Neuron (in vitro differentiated cells): ENCODE measurements around the gene RAB11FIP5.
"Not testable (repeated sequence)": the region's sequence is repeated elsewhere in the genome, so short reads cannot be mapped to it uniquely, and the experiment has no call there.

ENCODE experiments used
- H2AFZ ChIP-seq: one replicate; pipeline ENCODE4 v1.6.1; 2013; ENCODE audit warnings: low read depth, mild to moderate bottlenecking, inconsistent platforms, low read length, moderate library complexity
- H3K27me3 ChIP-seq: one replicate; pipeline ENCODE4 v1.6.1; 2013; ENCODE audit warnings: low read length; ENCODE audit not compliant: insufficient read depth
- H3K36me3 ChIP-seq: one replicate; pipeline ENCODE4 v1.6.1; 2013; ENCODE audit warnings: low read length; ENCODE audit not compliant: insufficient read depth
- H3K4me1 ChIP-seq: one replicate; pipeline ENCODE4 v1.6.1; 2013; ENCODE audit warnings: low read length; ENCODE audit not compliant: insufficient read depth
- H3K4me3 ChIP-seq: 2 replicates; pipeline ENCODE4 v1.5.1; 2013; ENCODE audit warnings: mild to moderate bottlenecking, low read length, moderate library complexity
- H3K9me3 ChIP-seq: one replicate; pipeline ENCODE4 v1.6.1; 2013; ENCODE audit warnings: low read length

RAB11FIP5 gene

GRCh38 chr2:73074110-73075069 is 38.4 kb downstream of the RAB11FIP5 start:
- H3K9me3 ChIP-seq = no peaks in the 10 kb centered on the region
- H3K36me3 ChIP-seq = peaks cover 2% of the 10 kb centered on the region
- H3K4me3 ChIP-seq = no peak overlapping the region
- no peak overlapping the region for H2AFZ ChIP-seq
- no peaks in the 10 kb centered on the region for H3K27me3 ChIP-seq
- H3K4me1 ChIP-seq = peaks cover 15% of the 10 kb centered on the region

GRCh38 chr2:73072416-73072815 is 40.3 kb downstream of the RAB11FIP5 start:
- Histone ChIP-seq H3K36me3 (peaks cover 2% of the 10 kb centered on the region), H3K27me3 (no peaks in the 10 kb centered on the region), H2AFZ (peak overlapping the region; percentile 98), H3K4me1 (peaks cover 19% of the 10 kb centered on the region), H3K9me3 (no peaks in the 10 kb centered on the region), H3K4me3 (peak overlapping the region; percentile 80)

- peaks cover 2% of the 10 kb centered on the region for H3K36me3 ChIP-seq
- H3K4me3 ChIP-seq = peak overlapping the region; percentile 80
- peaks cover 19% of the 10 kb centered on the region for H3K4me1 ChIP-seq
- peak overlapping the region; percentile 98 for H2AFZ ChIP-seq
- H3K27me3 ChIP-seq = no peaks in the 10 kb centered on the region
- H3K9me3 ChIP-seq = no peaks in the 10 kb centered on the region
Measured at GRCh38 chr2:73072129-73072395, 40.7 kb downstream of the RAB11FIP5 start.

GRCh38 chr2:73071360-73072128 is 41.2 kb downstream of the RAB11FIP5 start, which contains the start of gene SFXN5:
SFXN5 (minus strand) TSS chr2:73071712; CDS start chr2:73071705, 7 bp downstream.
- H2AFZ ChIP-seq = peak within 1 kb of the TSS; percentile 98
- peaks cover 2% of the 10 kb centered on the region for H3K36me3 ChIP-seq
- peak within 1 kb of the TSS; percentile 80 for H3K4me3 ChIP-seq
- H3K4me1 ChIP-seq = peaks cover 19% of the 10 kb centered on the region
- no peaks in the 10 kb centered on the region for H3K9me3 ChIP-seq
- no peaks in the 10 kb centered on the region for H3K27me3 ChIP-seq

GRCh38 chr2:73070643-73071359 is 41.9 kb downstream of the RAB11FIP5 start:
- peak overlapping the region; percentile 80 for H3K4me3 ChIP-seq
- H2AFZ ChIP-seq = peak overlapping the region; percentile 98
- peaks cover 2% of the 10 kb centered on the region for H3K36me3 ChIP-seq
- H3K27me3 ChIP-seq = no peaks in the 10 kb centered on the region
- peaks cover 19% of the 10 kb centered on the region for H3K4me1 ChIP-seq
- H3K9me3 ChIP-seq = no peaks in the 10 kb centered on the region

- no peaks in the 10 kb centered on the region for H3K9me3 ChIP-seq
- H2AFZ ChIP-seq = peak overlapping the region; percentile 98
- peaks cover 2% of the 10 kb centered on the region for H3K36me3 ChIP-seq
- peak overlapping the region; percentile 80 for H3K4me3 ChIP-seq
- no peaks in the 10 kb centered on the region for H3K27me3 ChIP-seq
- peaks cover 19% of the 10 kb centered on the region for H3K4me1 ChIP-seq
Measured at GRCh38 chr2:73069855-73070642, 42.7 kb downstream of the RAB11FIP5 start.

- peak overlapping the region; percentile 80 for H3K4me3 ChIP-seq
- no peaks in the 10 kb centered on the region for H3K27me3 ChIP-seq
Measured at GRCh38 chr2:73069041-73069854, 43.5 kb downstream of the RAB11FIP5 start.

GRCh38 chr2:73068147-73068546 is 44.6 kb downstream of the RAB11FIP5 start:
- H3K36me3 ChIP-seq = no peaks in the 10 kb centered on the region
- H3K4me1 ChIP-seq = peaks cover 29% of the 10 kb centered on the region
- no peaks in the 10 kb centered on the region for H3K9me3 ChIP-seq
- no peak overlapping the region for H3K4me3 ChIP-seq
- no peak overlapping the region for H2AFZ ChIP-seq
- H3K27me3 ChIP-seq = no peaks in the 10 kb centered on the region

More at GRCh38 chr2:73069041-73069854, 43.5 kb downstream of the RAB11FIP5 start:
- Histone ChIP-seq H2AFZ (no peak overlapping the region), H3K36me3 (no peaks in the 10 kb centered on the region), H3K9me3 (no peaks in the 10 kb centered on the region), H3K4me1 (peaks cover 22% of the 10 kb centered on the region)

- no peak overlapping the region for H2AFZ ChIP-seq
- H3K4me1 ChIP-seq = peaks cover 25% of the 10 kb centered on the region
- H3K4me3 ChIP-seq = no peak overlapping the region
- H3K9me3 ChIP-seq = no peaks in the 10 kb centered on the region
- no peaks in the 10 kb centered on the region for H3K27me3 ChIP-seq
- no peaks in the 10 kb centered on the region for H3K36me3 ChIP-seq
Measured at GRCh38 chr2:73067043-73067442, 45.7 kb downstream of the RAB11FIP5 start.

GRCh38 chr2:73065070-73065469 is 47.7 kb downstream of the RAB11FIP5 start:
- H3K9me3 ChIP-seq, H3K27me3 ChIP-seq, H3K36me3 ChIP-seq, H3K4me3 ChIP-seq, H2AFZ ChIP-seq: not testable (repeated sequence)
- peaks cover 21% of the 10 kb centered on the region for H3K4me1 ChIP-seq

GRCh38 chr2:73063909-73064875 is 48.6 kb downstream of the RAB11FIP5 start:
- H3K4me1 ChIP-seq = peaks cover 12% of the 10 kb centered on the region
- H3K9me3 ChIP-seq = no peaks in the 10 kb centered on the region
- H3K36me3 ChIP-seq = no peaks in the 10 kb centered on the region
- H2AFZ ChIP-seq = no peak overlapping the region
- H3K4me3 ChIP-seq = no peak overlapping the region
- H3K27me3 ChIP-seq = no peaks in the 10 kb centered on the region
